Kidney tubule cell (primary cell): Measurements from ENCODE around the gene YRDC.
A peak's percentile ranks its signal among the peaks of the same experiment; 100 is the strongest.

ENCODE experiments used
- DNase-seq: peaks from one replicate; pipeline ENCODE4 v3.0.0-alpha.2; 2018; ENCODE audit warnings: low spot score

YRDC gene, protein sequence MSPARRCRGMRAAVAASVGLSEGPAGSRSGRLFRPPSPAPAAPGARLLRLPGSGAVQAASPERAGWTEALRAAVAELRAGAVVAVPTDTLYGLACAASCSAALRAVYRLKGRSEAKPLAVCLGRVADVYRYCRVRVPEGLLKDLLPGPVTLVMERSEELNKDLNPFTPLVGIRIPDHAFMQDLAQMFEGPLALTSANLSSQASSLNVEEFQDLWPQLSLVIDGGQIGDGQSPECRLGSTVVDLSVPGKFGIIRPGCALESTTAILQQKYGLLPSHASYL

DNA sequence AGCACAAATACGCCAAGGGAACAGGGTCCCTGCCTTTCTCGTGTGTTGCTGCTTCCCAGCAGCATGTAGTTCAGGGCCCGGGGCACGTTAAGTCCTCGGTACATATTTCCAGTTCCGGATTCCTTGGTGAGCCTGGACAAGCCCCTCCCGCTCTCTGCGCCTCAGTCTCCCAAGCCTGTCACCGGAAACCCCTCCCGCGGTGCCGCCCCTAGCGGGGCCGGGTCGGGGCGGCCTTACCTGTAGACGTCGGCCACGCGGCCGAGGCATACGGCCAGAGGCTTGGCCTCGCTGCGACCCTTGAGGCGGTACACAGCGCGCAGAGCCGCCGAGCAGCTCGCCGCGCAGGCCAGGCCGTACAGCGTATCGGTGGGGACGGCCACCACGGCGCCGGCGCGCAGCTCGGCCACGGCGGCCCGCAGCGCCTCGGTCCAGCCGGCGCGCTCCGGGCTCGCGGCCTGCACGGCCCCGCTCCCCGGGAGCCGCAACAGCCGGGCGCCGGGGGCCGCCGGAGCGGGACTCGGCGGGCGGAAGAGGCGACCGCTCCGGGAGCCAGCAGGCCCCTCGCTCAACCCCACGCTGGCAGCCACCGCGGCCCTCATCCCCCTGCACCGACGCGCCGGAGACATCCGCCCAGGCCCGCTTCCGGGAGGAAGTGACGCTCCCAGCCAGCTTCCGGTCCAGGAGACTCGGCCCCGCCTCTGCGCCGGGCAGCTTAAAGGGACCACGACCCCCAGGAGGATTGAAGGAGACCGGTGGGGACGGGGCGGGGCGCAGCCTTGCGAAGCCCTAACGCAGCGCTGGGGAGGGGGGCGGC lies at the start of gene YRDC, which contains the start of gene C1orf122:
Gene YRDC (minus strand): TSS at position 654 of the 814 bp plus-strand sequence. CDS start 28 bp downstream, at position 626.
Gene C1orf122 (plus strand): TSS at position 236 of the 814 bp plus-strand sequence. CDS start 615 bp downstream, outside the sequence.
- peak; percentile 94 for DNase-seq

DNA sequence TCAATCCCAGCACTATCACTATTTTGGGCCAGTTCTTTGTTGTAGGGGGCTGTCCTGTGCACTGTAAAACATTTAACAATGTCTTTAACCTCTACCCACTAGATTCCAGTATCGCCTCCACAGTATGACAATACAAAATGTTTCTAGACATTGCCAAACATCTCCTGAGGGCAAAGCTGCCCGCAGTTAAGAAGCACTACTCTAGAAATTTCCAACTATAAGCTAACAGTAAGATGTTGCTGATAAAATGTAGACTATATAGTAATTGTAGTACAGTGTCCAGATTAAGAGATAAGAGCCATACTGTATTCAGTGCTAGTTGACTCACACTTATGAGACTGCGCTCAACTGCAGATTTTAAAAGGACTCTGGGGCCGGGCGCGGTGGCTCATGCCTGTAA lies 46.4 kb upstream of the YRDC start:
- DNase-seq = no peak

DNA sequence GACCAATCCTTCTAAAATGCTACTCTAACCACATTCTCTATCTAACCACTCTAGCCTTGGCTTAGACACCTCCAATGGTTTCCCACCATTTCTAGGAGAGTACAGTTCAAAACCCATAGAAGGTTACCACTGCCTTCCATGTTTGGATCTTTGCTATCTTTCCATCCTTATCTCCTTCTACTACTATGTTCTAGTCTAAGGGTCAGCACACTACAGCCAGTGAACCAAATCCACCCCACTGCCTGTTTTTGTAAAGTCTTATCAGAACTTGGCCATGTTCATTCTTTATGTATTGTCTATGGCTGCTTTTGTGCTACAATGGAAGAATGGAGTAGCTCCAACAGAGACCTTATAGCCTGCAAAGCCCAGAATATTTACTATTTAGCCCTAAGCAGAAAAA lies 45.1 kb upstream of the YRDC start:
- DNase-seq = no peak

DNA sequence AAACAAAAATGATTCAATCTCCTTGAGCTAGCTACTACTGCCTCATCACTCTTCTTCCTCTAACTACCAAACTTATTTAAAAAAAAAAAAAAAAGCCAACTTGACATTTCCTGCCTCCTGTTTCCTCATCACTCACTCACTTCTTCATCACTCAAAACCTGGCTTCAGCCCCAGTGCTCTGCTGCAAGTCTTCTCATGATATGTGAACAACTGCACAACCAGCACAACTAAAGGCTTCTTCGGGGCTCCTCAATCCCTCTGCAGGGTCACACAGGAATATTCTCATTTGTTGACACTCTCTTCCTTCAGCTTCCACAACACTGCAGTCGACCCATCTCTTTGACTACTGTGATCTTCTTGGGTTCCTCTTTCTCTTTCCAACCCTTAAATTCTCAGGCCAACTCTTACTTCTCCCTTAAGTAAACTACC lies 43.8 kb upstream of the YRDC start:
- DNase-seq = no peak

DNA sequence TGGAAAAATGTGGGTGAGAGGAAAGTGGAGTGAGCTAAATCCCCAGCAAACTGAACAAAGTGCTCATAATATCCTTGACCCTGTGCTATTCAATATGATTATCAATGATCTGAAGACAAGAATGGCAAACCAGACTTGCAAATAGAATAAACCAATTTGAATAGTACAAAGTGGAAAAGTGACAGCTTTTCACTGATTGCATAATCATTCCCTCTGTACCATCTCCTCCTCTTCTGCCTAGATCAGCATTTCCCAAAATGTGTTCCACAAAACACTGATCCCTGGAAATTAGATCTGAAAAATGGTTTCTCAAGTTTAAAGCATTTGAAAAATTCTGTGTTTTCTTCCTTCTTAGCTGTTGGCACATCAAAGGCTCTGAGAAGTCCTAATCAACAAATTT lies 43.3 kb upstream of the YRDC start:
- no peak for DNase-seq

DNA sequence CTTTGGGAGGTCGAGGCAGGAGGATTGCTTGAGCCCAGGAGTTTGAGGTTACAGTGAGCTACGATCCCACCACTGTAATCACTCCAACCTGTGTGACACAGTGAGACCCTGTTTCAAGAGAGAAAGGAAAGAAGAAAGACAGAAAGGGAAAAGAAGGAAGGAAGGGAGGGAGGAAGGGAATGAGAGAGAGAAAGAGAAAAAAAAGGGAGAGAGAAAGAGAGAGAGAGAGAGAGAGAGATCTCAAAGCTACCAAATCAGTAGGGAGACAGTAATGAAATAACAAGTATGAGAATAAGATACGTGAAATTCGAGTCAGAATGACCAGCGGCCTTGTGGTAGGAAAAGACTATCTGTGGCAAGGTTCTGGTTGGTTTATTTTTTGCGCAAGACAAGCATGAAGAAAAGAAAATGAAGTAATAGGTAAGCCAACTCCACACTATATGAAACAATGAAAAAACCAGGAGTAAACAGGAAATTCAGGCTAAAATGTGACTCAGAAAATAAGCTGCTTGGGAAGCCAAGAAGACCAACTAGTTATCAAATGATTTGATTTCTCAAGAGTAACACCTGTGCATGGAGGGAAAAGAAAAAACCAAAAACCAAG lies 42.4 kb upstream of the YRDC start:
- DNase-seq = peak; percentile 34

DNA sequence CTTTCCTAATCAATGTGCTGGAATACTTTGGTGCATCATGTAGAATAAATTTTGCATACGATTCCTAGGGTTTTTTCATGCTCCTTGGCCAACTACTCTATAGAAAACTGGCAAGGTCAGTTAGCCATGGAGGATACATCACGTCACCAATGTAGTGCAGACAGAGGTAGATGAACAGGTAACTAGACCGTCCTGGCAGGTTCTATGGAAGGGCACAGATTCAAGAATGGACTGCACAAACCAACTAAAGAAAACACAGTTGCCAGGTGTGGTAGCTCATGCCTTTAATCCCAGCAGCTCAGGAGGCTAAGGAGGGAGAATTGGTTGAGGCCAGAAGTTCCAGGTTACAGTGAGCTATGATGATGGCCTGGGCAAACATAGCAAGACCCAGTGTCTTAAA lies 41.5 kb upstream of the YRDC start:
- DNase-seq = no peak

DNA sequence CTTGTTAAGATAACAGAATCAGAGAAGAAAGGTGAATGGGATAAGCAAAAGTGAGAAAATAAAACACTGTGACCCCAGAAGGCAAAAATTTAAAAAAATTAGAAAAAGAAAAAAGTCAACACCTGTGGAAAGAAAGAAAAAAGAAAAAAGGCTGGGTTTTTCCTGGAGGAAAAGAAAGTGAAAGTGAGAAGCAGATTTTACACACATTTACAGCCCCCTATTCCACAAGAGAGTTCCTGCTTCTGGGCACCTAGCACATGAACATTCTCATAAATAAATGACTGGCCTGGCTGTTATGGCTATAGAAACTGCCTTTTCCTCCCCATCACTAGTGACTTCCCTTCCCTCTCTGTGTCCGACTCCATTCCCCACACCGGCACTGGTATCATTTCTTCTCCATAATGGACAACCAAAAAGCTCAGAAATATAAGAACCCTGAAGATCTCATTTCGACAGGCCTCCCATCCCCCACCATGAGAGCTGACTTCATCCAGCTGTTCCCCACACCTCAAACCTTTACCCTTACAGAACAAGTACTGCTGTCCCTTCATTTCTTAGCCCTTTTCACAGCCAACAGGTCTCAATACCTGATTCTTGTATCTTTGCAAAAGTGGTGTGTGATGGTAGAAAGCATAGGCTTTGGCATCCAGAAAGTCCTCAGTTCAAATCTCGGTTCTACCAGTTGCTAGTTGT lies 38.8 kb upstream of the YRDC start:
- DNase-seq = no peak

DNA sequence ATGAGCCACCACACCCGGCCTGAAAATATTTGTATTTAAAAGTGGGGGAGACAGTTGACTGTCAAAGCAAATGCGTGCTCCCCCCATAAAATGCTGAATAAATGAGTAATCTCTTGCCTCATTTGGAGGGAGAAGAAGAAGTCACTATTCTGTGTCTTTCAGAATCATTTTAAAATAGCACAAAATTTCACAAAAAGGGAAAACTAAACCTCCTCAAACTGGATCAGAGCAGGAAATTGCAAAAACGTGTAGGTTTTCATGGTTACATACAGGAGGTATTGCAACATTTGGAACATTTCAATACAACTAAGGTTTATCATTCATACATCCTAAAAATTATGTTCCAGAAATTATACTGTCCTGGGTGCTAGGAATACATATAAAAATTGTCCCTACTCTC lies 37.8 kb upstream of the YRDC start:
- no peak for DNase-seq

DNA sequence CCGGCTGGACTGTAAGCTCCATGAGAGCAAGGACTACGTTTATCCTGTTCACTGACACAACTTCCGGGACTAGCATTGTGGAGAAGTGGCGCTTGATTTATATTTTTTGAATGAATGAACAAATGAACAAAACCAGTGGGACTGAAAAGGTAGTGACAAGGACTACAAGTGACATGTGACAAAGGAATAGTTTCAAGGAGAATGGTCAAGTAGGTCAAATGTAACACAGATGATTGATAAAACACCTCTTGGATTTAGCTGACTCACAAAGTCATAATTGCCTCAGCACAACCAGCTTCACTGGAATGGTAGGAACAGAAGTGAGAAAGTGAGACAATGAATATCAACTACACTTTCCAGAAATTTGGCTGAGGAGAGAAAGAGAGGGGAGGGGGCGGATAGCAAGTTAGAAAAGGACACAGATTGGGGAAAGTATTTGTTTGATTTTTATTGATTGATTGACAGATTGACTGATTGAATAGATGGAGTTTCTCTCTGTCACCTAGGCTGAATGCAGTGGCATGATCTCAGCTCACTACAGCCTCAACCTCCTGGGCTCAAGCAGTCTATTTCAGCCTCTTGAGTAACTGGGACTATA lies 37.1 kb upstream of the YRDC start:
- DNase-seq = peak; percentile 37

DNA sequence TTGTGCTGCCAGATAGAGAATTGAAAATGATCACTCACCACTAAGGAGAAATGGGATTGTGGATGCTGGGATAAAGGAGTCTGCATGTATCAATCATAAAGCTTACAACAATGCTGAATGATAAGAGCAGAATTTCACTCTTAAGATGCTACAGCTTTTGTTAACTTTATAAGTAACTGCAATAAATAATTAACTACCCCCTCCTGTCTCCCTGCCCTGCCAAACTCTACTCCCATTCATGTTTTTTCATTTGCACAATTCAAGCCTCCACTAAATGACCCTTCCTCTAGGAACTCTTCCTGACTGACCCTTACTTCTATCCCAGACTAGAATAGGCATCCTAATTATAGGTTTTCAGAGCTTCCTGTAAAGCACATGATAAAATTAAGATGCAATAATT lies 36.5 kb upstream of the YRDC start:
- peak; percentile 42 for DNase-seq

DNA sequence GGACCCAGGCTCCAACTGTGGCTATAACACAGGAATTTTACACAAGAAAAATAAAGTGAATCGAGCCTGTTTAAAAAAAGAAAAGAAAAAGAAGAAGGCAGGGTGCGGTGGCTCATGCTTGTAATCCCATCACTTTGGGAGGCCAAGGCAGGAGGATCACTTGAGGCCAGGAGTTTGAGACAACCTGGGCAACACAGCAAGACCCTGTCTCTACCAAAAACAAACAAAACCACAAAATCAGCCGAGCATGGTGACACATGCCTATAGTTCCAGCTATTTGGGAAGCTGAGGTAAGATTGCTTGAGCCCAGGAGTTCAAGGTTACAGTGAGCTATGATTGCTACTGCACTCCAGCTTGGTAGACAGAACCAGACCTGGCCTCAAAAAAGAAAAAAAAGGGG lies 33.6 kb upstream of the YRDC start:
- no peak for DNase-seq

DNA sequence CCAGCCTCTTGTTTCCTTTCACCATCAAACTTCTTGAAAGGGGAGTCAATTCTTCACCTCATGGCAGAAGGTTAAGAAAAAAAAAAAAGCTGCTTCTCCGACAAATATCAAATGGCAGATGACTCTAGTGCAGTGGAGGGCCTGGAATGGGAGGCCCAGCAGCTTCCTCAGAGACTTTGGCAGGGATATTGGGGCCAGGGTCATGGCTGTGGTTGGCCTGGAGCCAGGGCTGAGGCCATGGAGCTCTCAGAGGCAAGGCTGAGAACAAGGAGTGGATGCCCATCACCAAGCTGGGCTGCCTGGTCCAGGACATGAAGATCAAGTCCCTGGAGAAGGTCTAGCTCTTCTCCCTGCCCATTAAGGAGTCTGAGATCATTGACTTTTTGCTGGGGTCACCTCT lies 32.7 kb upstream of the YRDC start:
- no peak for DNase-seq

DNA sequence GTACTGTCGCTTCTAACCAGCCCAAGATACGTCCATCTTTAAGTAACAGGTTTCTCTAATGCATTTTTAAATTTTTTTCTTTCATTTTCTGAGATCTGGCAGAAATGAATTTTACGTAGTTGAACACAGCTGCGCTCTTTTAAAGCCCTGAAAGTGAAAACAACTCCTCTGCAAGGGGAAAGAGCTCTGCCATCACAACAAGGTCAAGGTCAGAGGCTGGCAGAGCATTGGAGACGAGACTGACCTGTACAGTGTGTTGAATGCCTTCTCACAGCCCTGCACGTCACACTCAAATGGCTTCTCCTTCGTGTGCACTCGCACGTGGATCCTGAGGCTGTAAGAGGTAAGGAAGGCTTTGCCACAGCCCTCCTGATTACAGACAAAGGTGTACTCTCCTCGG lies 31.7 kb upstream of the YRDC start:
- no peak for DNase-seq

DNA sequence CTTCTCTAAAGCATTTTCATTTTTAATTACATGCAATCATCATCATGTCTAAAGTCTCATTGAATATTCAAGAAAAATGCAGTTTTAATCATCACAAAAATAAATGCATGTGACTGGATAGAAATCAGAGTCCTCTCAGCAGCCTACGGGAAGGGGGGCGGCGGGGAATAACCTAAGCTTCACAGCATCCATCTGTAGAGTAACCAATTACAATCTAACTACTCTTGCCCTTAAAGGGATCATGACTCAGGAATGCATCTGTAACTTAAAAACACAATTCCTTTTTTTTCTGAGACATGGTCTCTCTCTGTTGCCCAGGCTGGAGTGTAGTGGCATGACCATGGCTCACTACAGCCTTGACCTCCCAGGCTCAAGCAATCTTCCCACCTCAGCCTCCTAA lies 28.8 kb upstream of the YRDC start:
- DNase-seq = no peak

DNA sequence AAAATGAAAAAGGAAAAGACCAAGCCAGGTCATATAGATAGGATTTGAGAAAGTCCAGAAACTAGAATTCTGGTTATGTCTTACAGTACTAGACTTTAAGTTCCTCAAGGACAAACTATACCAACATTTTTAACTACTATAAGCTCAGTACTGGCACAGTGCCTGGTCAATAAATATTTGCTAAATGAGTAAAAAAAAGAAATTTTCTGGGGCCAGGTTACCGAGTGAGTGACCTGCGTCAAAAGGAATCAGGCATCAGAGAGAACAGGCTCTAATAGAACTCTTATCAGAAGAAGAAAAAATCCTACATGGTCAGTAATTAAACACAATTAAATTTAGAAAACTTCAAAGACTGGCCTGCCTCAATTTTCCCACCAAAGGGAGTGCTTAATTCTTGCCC lies 23.8 kb upstream of the YRDC start:
- no peak for DNase-seq

DNA sequence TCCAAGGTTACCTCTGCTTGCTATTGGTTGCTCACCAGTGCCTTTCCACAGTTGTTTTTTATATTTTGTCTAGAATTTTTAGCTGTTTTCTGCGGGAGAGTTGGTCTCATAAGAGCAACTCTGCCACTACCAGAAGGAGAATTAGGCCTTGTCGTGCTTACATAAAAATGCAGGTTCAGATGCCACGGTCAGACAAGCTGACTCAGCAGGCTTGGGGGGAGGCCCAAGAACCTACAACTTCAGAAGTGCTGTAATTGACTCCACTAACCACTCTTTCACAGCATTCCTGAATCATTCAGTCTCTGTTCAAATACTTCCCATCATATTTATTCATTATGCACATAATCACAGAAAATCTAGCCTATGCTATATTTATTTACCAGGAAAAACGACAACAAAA lies 23.1 kb upstream of the YRDC start:
- no peak for DNase-seq

DNA sequence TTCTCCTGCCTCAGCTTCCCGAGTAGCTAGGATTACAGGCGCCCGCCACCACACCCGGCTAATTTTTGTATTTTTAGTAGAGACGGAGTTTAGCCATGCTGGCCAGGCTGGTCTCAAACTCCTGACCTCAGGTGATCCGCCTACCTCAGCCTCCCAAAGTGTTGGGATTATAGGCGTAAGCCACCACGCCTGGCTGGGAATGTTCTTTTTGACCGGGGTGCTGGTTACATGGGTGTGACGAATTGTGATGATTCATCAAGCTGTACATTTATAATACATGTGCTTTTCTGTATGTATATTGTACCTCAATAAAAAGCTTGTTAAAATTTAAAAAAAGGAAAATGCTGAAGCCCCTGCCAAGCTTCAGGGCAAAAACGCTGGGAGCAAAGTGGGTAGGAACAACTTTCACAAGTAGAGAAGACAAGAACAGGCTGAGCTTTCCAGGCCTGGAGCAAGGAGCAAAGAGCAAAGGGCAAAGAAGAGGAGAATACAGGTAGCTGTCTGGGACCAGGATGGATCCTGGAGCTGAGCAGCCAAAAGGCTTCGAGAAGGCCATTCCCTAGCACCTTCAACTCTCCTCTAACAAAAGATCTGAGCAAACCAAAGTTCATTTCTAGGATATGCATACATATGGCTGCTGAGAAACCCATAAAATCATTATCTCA lies 20.5 kb upstream of the YRDC start:
- DNase-seq = no peak

DNA sequence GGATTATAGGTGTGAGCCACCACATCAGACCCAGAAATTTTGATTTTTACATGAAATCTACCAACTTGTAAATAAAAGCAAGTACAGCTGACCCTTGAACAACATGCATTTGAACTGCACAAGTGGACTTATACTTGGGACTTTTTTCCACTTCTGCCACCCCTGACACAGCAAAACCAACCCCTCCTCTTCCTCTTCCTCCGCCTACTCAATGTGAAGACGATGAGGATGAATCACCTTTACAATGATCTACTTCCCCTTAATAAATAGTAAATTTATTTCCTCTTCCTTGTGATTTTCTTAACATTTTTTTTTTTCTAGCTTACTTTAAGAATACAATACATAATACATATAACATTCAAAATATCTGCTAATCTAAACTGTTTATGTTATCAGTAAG lies 17.5 kb upstream of the YRDC start:
- DNase-seq = peak; percentile 53

DNA sequence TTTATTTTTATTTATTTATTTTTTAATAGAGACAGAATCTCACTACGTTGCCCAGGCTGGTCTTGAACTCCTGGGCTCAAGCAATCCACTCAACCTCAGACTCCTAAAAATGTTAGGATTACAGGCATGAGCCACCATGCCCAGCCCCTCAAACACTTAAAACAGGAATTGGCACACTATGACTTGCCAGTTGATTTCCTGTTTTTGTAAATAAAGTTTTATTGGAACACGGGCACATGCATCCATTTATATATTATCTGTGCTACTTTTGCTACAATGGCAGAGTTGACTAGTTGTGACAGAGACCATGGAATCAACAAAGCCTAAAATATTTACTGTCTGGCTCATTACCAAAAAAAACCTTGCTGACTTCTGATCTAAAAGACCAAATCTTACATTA lies 16.0 kb upstream of the YRDC start:
- no peak for DNase-seq
